HCT116 (cell line): ENCODE measurements around the gene RGS2. TPM values are rescaled to one million over a fixed set of nuclear protein-coding genes. Genes with fewer than 3 reads are reported as not detected.

ENCODE experiments used
- ATAC-seq: fragments of 200-7000 bp; cut with Tn5 transposase; 2 replicates; pipeline ENCODE4 v1.9.1; 2020; ENCODE audit warnings: mild to moderate bottlenecking, moderate library complexity
- BruUV-seq: library from RNA; stranded (reverse); fragments of 400-500 nt; replicated peaks from 2 replicates; lab custom pipeline; 2021; lab: Mats Ljungman, UMichigan
- CTCF ChIA-PET: fragments of 300-600 bp; sonication (Branson Sonifier 250); formaldehyde crosslinking; loops from one replicate; lab custom pipeline; 2021; ENCODE audit warnings: antibody characterized with exemption; lab: Charles Lee
- POLR2A ChIA-PET: fragments of 300-600, 350-600 bp; sonication (Branson Sonifier 250); formaldehyde crosslinking; loops from one replicate; lab custom pipeline; 2021; ENCODE audit warnings: antibody characterized with exemption; lab: Charles Lee
- RAD21 ChIA-PET, 2 experiments: fragments of 300-600 bp; sonication (Branson Sonifier 250); formaldehyde crosslinking; loops; one replicate each; lab custom pipeline; 2023; ENCODE audit warnings: low total read pairs in 2 of 2; ENCODE audit not compliant: uncharacterized antibody in 2 of 2, unreplicated experiment in 2 of 2, low non-redundant PET in 1 of 2; lab: Charles Lee
- DNase-seq: peaks from one replicate; pipeline ENCODE4 v3.0.0-alpha.2; 2010; ENCODE audit warnings: low read depth, low spot score
- H2AFZ ChIP-seq: fragments of 200-600 bp; shearing (Covaris generic), sonication (generic); 2 replicates; pipeline ENCODE4 v1.6.1; 2017; ENCODE audit warnings: low read depth, mixed run types, mixed read lengths, antibody characterized with exemption, low read length; ENCODE audit not compliant: poor library complexity, severe bottlenecking
- H3K27ac ChIP-seq: 2 replicates; pipeline ENCODE4 v1.5.1; 2012; ENCODE audit warnings: low read depth, low read length
- H3K27me3 ChIP-seq: fragments of 200-600 bp; sonication (generic); 2 replicates; pipeline ENCODE4 v1.6.1; 2016; ENCODE audit warnings: mixed run types, low read length, mixed read lengths; ENCODE audit not compliant: insufficient read depth
- H3K36me3 ChIP-seq, 2 experiments: fragments of 200-500 bp in 1 of 2; fragments of 200-600 bp in 1 of 2; sonication (Bioruptor generic) in 1 of 2; sonication (generic) in 1 of 2; 2 replicates each; pipeline versions ENCODE4 v1.5.1 to v1.6.1; 2014 to 2016; ENCODE audit warnings: low read length in 2 of 2, inconsistent platforms in 1 of 2, mixed read lengths in 1 of 2, mixed run types in 1 of 2; ENCODE audit not compliant: insufficient read depth in 2 of 2, control insufficient read depth in 1 of 2
- H3K4me1 ChIP-seq, 2 experiments: fragments of 200-600 bp in 1 of 2; sonication (generic) in 1 of 2; 2 replicates each; pipeline versions ENCODE4 v1.5.1 to v1.6.1; 2012 to 2017; ENCODE audit warnings: low read length in 2 of 2, inconsistent platforms in 1 of 2, mild to moderate bottlenecking in 1 of 2, mixed read lengths in 1 of 2, mixed run types in 1 of 2, moderate library complexity in 1 of 2; ENCODE audit not compliant: insufficient read depth in 2 of 2, control insufficient read depth in 1 of 2
- H3K4me2 ChIP-seq: fragments of 200-600 bp; sonication (generic); 2 replicates; pipeline ENCODE4 v1.6.1; 2017; ENCODE audit warnings: mixed run types, low read length, mixed read lengths
- H3K4me3 ChIP-seq, 2 experiments: fragments of 200-600 bp in 1 of 2; sonication (generic) in 1 of 2; replicated peaks in 1 of 2; 2 replicates each; pipeline ENCODE4 v1.5.1; 2011 to 2016; ENCODE audit warnings: low read length in 2 of 2, control low read depth in 1 of 2, low read depth in 1 of 2, mild to moderate bottlenecking in 1 of 2, mixed read lengths in 1 of 2, mixed run types in 1 of 2
- H3K79me2 ChIP-seq: fragments of 200-600 bp; sonication (generic); 2 replicates; pipeline ENCODE4 v1.6.1; 2017; ENCODE audit warnings: mild to moderate bottlenecking, mixed run types, low read length, moderate library complexity, mixed read lengths; ENCODE audit not compliant: insufficient read depth
- H3K9ac ChIP-seq: fragments of 200-600 bp; sonication (generic); 2 replicates; pipeline ENCODE4 v1.6.1; 2016; ENCODE audit warnings: low read length, mixed read lengths
- H3K9me2 ChIP-seq: fragments of 200-600 bp; sonication (generic), shearing (Covaris generic); 2 replicates; pipeline ENCODE4 v1.6.1; 2017; ENCODE audit warnings: mixed run types, mild to moderate bottlenecking, moderate library complexity; ENCODE audit not compliant: insufficient read depth
- H3K9me3 ChIP-seq, 2 experiments: fragments of 200-500 bp in 1 of 2; fragments of 200-600 bp in 1 of 2; sonication (Bioruptor generic) in 1 of 2; sonication (generic) in 1 of 2; 2 replicates each; pipeline ENCODE4 v1.6.1; 2014 to 2017; ENCODE audit warnings: low read length in 2 of 2, mixed read lengths in 2 of 2, inconsistent platforms in 1 of 2, low read depth in 1 of 2, mild to moderate bottlenecking in 1 of 2, mixed run types in 1 of 2, moderate library complexity in 1 of 2; ENCODE audit not compliant: control insufficient read depth in 1 of 2, insufficient read depth in 1 of 2
- H4K20me1 ChIP-seq: fragments of 200-600 bp; sonication (generic), shearing (Covaris generic); 2 replicates; pipeline ENCODE4 v1.6.1; 2017; ENCODE audit warnings: mixed run types, mild to moderate bottlenecking, moderate library complexity; ENCODE audit not compliant: insufficient read depth
- ATF3 ChIP-seq: IDR thresholded peaks from 2 replicates; pipeline ENCODE4 v1.6.1; 2012
- CBX3 ChIP-seq: IDR thresholded peaks from 2 replicates; pipeline ENCODE4 v1.6.1; 2012; ENCODE audit warnings: low read depth
- CEBPB ChIP-seq: IDR thresholded peaks from 2 replicates; pipeline ENCODE4 v1.6.1; 2012; ENCODE audit warnings: low read depth
- EGR1 ChIP-seq: IDR thresholded peaks from 2 replicates; pipeline ENCODE4 v1.6.1; 2012; ENCODE audit warnings: low read depth
- POLR2A ChIP-seq: IDR thresholded peaks from 2 replicates; pipeline ENCODE4 v1.7.0; 2011; ENCODE audit warnings: borderline replicate concordance; ENCODE audit not compliant: insufficient read depth, insufficient read length; ENCODE audit errors: extremely low read depth
- RAD21 ChIP-seq: IDR thresholded peaks from 2 replicates; pipeline ENCODE4 v1.6.1; 2012; ENCODE audit warnings: low read depth, mild to moderate bottlenecking
- REST ChIP-seq: IDR thresholded peaks from 2 replicates; pipeline ENCODE4 v1.6.1; 2012; ENCODE audit warnings: low read depth
- SIN3A ChIP-seq: IDR thresholded peaks from 2 replicates; pipeline ENCODE4 v1.6.1; 2012; ENCODE audit warnings: low read depth
- SP1 ChIP-seq: IDR thresholded peaks from 2 replicates; pipeline ENCODE4 v1.6.1; 2012; ENCODE audit warnings: low read depth
- TCF7L2 ChIP-seq: IDR thresholded peaks from 2 replicates; pipeline ENCODE4 v1.7.0; 2011; ENCODE audit warnings: borderline replicate concordance, inconsistent platforms; ENCODE audit not compliant: insufficient read depth, insufficient read length; ENCODE audit errors: extremely low read depth
- YY1 ChIP-seq: IDR thresholded peaks from 2 replicates; pipeline ENCODE4 v1.6.1; 2011; ENCODE audit warnings: low read length, low read depth, moderate library complexity, mild to moderate bottlenecking; ENCODE audit not compliant: insufficient replicate concordance; ENCODE audit errors: extremely low read depth
- ZBTB33 ChIP-seq: IDR thresholded peaks from 2 replicates; pipeline ENCODE4 v1.6.1; 2011; ENCODE audit warnings: mild to moderate bottlenecking, low read length, moderate library complexity; ENCODE audit not compliant: insufficient replicate concordance; ENCODE audit errors: extremely low read depth
- ZFX ChIP-seq: fragments of 450-650 bp; IDR thresholded peaks from 2 replicates; pipeline ENCODE4 v1.6.1; 2017
- ZNF274 ChIP-seq: fragments of 200-500 bp; sonication (Bioruptor generic); IDR thresholded peaks from 2 replicates; pipeline ENCODE4 v1.6.1; 2014; ENCODE audit warnings: mild to moderate bottlenecking, low read depth, low read length, inconsistent platforms
- intact Hi-C: fragments of 100-400 bp; cut with micrococcal nuclease; formaldehyde crosslinking; loops from 2 replicates; pipeline ENCODE4 v1.10.0; 2022
- total RNA-seq: library from RNA; stranded (reverse); gene quantifications from one replicate; pipeline ENCODE4 v1.2.1, GENCODE V29; 2021; ENCODE audit not compliant: unreplicated experiment
- TF ChIP-seq, protein P1 (sequence below): IDR thresholded peaks from 2 replicates; pipeline ENCODE4 v1.6.1; 2012

RGS2 gene
- total RNA-seq, 1 experiment from 2014 or later, result 21.1 TPM

- H3K4me3 ChIP-seq, result no peak overlapping the region
- BruUV-seq, result no TSS peak
- CTCF ChIA-PET, result no interaction called here
- H3K27ac ChIP-seq, result no peak overlapping the region
- POLR2A ChIA-PET, result no interaction called here
- no peak overlapping the region for H2AFZ ChIP-seq
- H3K36me3 ChIP-seq, result no peaks in the 10 kb centered on the region
- TF ChIP-seq SP1 (no peak), TCF7L2 (no peak), POLR2A (no peak), CBX3 (no peak), SIN3A (no peak)
- H3K4me2 ChIP-seq, result no peak overlapping the region
- H3K9me2 ChIP-seq, result no peaks in the 10 kb centered on the region
- ATAC-seq, result no peak
- DNase-seq, result no peak
- RAD21 ChIA-PET, result no interaction called here
- no peaks in the 10 kb centered on the region for H3K27me3 ChIP-seq
- no peak overlapping the region for H3K9ac ChIP-seq
- intact Hi-C loops, result no loop called here
- H3K9me3 ChIP-seq, result no peaks in the 10 kb centered on the region
- H4K20me1 ChIP-seq, result no peaks in the 10 kb centered on the region
- H3K4me1 ChIP-seq, result no peaks in the 10 kb centered on the region
- H3K79me2 ChIP-seq, result no peaks in the 10 kb centered on the region
These were observed 33.2 kb upstream of the RGS2 start for GRCh38 chr1:192775631-192776030.

DNA sequence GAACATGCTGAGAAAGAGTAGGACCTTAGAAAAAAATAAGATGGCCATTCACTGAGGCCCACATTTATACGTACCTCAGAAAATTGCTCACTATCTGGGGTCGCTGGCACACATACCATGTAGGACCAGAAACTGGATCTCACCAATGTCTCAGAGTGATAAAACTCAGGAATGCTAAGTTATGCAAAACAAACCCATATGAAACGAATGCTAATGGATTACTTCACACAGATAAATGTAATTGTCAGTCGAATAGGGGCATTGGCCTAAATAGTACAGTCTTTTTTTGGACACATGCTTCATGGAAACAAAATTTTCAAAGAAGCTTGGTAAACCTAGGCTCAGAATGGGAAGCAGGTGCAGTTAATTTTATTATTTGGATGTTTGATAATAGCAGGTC lies 32.6 kb upstream of the RGS2 start:
- Histone ChIP-seq H3K4me2 (no peak overlapping the region), H3K36me3 (no peaks in the 10 kb centered on the region), H3K79me2 (no peaks in the 10 kb centered on the region), H4K20me1 (no peaks in the 10 kb centered on the region), H3K27ac (no peak overlapping the region), H2AFZ (no peak overlapping the region), H3K9ac (no peak overlapping the region), H3K4me1 (no peaks in the 10 kb centered on the region), H3K9me3 (no peaks in the 10 kb centered on the region), H3K27me3 (no peaks in the 10 kb centered on the region), H3K4me3 (no peak overlapping the region), H3K9me2 (no peaks in the 10 kb centered on the region)
- ChIA-PET RAD21 (no interaction called here), POLR2A (no interaction called here), CTCF (no interaction called here)
- ATAC-seq (no peak), DNase-seq (no peak)
- BruUV-seq, result no TSS peak
- intact Hi-C loops, result no loop called here
- TF ChIP-seq REST (no peak), CBX3 (no peak), RAD21 (no peak), CEBPB (no peak), ZBTB33 (no peak), EGR1 (no peak), ATF3 (no peak), ZNF274 (no peak), POLR2A (no peak), ZFX (no peak), SIN3A (no peak), YY1 (no peak), SP1 (no peak)
- TF ChIP-seq, protein P1, sequence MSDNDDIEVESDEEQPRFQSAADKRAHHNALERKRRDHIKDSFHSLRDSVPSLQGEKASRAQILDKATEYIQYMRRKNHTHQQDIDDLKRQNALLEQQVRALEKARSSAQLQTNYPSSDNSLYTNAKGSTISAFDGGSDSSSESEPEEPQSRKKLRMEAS, result no peak
